Endothelial cell (in vitro differentiated cells): ENCODE measurements around the gene IL1A. TPM values are rescaled to one million over a fixed set of nuclear protein-coding genes. Genes with fewer than 3 reads are reported as not detected.

Experiments
- DNase-seq: peaks from one replicate; pipeline ENCODE4 v3.0.0; 2021; ENCODE audit warnings: low spot score
- H3K27ac Mint-ChIP-seq: one replicate; pipeline ENCODE4 v1.8.0; 2021; ENCODE audit warnings: mixed read lengths, inconsistent platforms; ENCODE audit not compliant: unreplicated experiment
- H3K27me3 Mint-ChIP-seq: one replicate; pipeline ENCODE4 v1.8.0; 2021; ENCODE audit warnings: mild to moderate bottlenecking, moderate library complexity, mixed read lengths, inconsistent platforms; ENCODE audit not compliant: unreplicated experiment
- H3K36me3 Mint-ChIP-seq: one replicate; pipeline ENCODE4 v1.8.0; 2021; ENCODE audit warnings: mild to moderate bottlenecking, low read depth, mixed read lengths, inconsistent platforms; ENCODE audit not compliant: unreplicated experiment
- H3K4me1 Mint-ChIP-seq: one replicate; pipeline ENCODE4 v1.8.0; 2021; ENCODE audit warnings: mild to moderate bottlenecking, mixed read lengths, inconsistent platforms; ENCODE audit not compliant: unreplicated experiment
- H3K4me3 Mint-ChIP-seq: one replicate; pipeline ENCODE4 v1.8.0; 2021; ENCODE audit warnings: mild to moderate bottlenecking, mixed read lengths, inconsistent platforms; ENCODE audit not compliant: unreplicated experiment
- H3K9me3 Mint-ChIP-seq: one replicate; pipeline ENCODE4 v1.8.0; 2021; ENCODE audit warnings: mixed read lengths, inconsistent platforms; ENCODE audit not compliant: unreplicated experiment
- CTCF ChIP-seq: fragments of 200-600 bp; sonication (generic); IDR thresholded peaks from one replicate; pipeline ENCODE4 v1.5.0; 2021; ENCODE audit warnings: antibody characterized with exemption; ENCODE audit not compliant: unreplicated experiment
- total RNA-seq: library from RNA; stranded (reverse); fragmentation: NEBNext Ultra II Directional; extraction: Animal tissue kit (Norgen Biotek cat#: 25700); gene quantifications from one replicate; pipeline ENCODE4 v1.2.1, GENCODE V29; 2021; ENCODE audit not compliant: unreplicated experiment

Gene IL1A
- total RNA-seq, 1 donor from 2014 or later, result 0.26 TPM

- H3K36me3 Mint-ChIP-seq, result peaks cover 6% of the 10 kb centered on the region
- H3K27ac Mint-ChIP-seq, result no peak overlapping the region
- H3K27me3 Mint-ChIP-seq, result peaks cover 7% of the 10 kb centered on the region
- no peak for TF ChIP-seq CTCF
- peaks cover 14% of the 10 kb centered on the region for H3K4me1 Mint-ChIP-seq
- H3K4me3 Mint-ChIP-seq, result no peak overlapping the region
- H3K9me3 Mint-ChIP-seq, result no peaks in the 10 kb centered on the region
- no peak for DNase-seq
Measured at GRCh38 chr2:112824694-112825085, 40.4 kb upstream of the IL1A start.

DNA sequence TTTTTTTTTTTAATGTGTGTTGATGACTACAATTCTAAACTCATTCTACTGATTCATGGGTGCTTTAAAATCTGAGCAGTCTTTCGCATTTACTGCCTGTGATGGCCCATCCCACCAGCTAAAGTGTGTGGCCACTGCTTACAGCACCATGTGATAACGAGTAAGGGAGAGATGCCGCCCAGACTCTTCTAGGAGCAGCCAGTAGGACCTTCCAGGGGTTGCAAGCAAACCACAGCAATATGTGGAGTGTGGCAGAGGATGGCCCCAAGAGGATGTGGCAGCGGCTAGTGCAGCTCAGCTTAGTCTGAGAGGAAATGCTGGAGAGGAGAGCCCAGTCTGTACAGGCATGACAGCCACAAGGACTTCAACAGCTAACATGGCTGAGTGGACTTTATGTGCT lies 37.4 kb upstream of the IL1A start:
- H3K4me1 Mint-ChIP-seq, result peaks cover 7% of the 10 kb centered on the region
- no peaks in the 10 kb centered on the region for H3K9me3 Mint-ChIP-seq
- H3K27ac Mint-ChIP-seq, result peak overlapping the region; percentile 41
- peaks cover 4% of the 10 kb centered on the region for H3K27me3 Mint-ChIP-seq
- no peak overlapping the region for H3K4me3 Mint-ChIP-seq
- TF ChIP-seq CTCF, result no peak
- peaks cover 6% of the 10 kb centered on the region for H3K36me3 Mint-ChIP-seq
- DNase-seq, result no peak

DNA sequence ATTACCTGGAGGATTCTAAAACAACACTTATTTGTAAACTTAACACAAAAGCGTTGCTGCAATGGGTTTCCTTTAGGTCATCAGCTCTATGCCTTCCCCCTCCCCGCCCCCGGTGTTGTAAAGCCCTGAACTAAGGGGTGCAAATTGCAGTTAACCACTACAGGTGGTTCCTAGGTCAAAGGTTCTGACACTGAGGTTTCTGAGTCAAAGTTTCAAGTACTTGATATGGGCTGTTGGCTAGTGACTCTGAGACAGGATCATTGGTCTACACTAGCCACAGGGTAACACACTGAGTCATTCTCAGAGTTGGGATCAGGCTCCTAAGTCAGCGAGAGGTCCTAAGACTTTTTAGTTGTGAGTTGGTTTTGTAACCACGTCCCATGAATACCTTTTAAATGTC lies 36.8 kb upstream of the IL1A start:
- Mint-ChIP-seq H3K36me3 (peaks cover 6% of the 10 kb centered on the region), H3K27ac (no peak overlapping the region), H3K27me3 (peaks cover 4% of the 10 kb centered on the region), H3K9me3 (no peaks in the 10 kb centered on the region), H3K4me3 (no peak overlapping the region), H3K4me1 (peaks cover 7% of the 10 kb centered on the region)
- TF ChIP-seq CTCF, result no peak
- no peak for DNase-seq

DNA sequence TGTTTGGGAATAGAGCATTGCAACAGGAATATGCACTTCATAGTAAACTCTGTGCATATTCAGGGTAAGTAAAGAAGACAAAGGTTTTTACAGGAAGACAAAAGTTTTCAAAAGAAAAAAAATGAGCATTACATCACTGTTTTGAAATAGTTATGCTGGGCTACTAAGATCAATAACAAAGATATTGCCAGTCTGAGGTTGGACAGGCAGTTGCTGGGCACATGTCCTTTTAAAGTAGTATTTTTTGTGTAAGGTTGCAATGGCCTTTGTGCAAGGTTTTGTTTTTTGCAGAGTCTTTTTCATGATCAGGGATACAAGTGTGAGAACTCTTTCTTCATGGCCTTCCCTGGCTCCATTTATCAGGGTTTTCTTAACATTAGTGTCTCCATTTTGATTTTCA lies 36.0 kb upstream of the IL1A start:
- Mint-ChIP-seq H3K4me1 (peaks cover 7% of the 10 kb centered on the region), H3K36me3 (peaks cover 6% of the 10 kb centered on the region), H3K27ac (no peak overlapping the region), H3K4me3 (no peak overlapping the region), H3K27me3 (no peaks in the 10 kb centered on the region), H3K9me3 (no peaks in the 10 kb centered on the region)
- no peak for TF ChIP-seq CTCF
- no peak for DNase-seq

GRCh38 chr2:112819081-112819480 lies 34.8 kb upstream of the IL1A start:
- Mint-ChIP-seq H3K4me3 (no peak overlapping the region), H3K9me3 (no peaks in the 10 kb centered on the region), H3K27ac (no peak overlapping the region), H3K4me1 (peaks cover 7% of the 10 kb centered on the region), H3K36me3 (peaks cover 6% of the 10 kb centered on the region), H3K27me3 (no peaks in the 10 kb centered on the region)
- TF ChIP-seq CTCF, result no peak
- DNase-seq, result no peak
